ENCODE results near the gene TMEM156. TPM values are rescaled to one million over a fixed set of nuclear protein-coding genes. Genes with fewer than 3 reads are reported as not detected.

Gene TMEM156
- total RNA-seq, 2 donors from 2014 or later = not detected

DNA sequence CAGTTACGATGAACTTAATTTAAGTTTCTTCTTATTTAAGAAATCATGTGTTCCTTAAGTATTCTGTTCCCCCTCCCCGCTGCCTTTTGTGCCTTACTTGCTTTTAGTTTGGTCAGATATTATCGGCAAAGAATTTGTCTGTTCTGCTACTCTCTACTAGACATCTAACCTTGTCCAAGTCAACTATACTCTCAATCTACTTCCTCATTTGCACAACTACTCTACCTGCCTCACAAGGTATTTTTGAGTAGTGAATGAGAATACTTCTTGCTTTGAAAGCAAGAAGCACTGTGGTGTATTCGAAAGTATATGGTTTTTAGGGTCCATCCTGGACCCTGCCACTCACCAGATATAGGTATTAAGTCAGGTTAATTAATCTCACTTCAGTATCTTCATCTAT, 21.8 kb upstream of the TMEM156 start:
- Mint-ChIP-seq H3K4me1 (peaks cover 24% of the 10 kb centered on the region), H3K27me3 (ENCODE audit: insufficient read depth) (no peaks in the 10 kb centered on the region), H3K4me3 (no peak overlapping the region), H3K27ac (no peak overlapping the region), H3K9me3 (no peaks in the 10 kb centered on the region), H3K36me3 (ENCODE audit: low read depth) (no peaks in the 10 kb centered on the region)
- no peak overlapping the region for H3K9ac ChIP-seq (ENCODE audit: extremely low read depth, low read length, poor library complexity, severe bottlenecking)
- H3K36me3 ChIP-seq (ENCODE audit: control insufficient read depth, insufficient read depth, low read length) = no peaks in the 10 kb centered on the region
- DNase-seq = no peak
- no peak overlapping the region for H3K27ac ChIP-seq (ENCODE audit: low read depth, low read length)
- H3K4me1 ChIP-seq (ENCODE audit: control insufficient read depth, insufficient read depth, low read length) = peaks cover 3% of the 10 kb centered on the region
- no peaks in the 10 kb centered on the region for H3K27me3 ChIP-seq (ENCODE audit: control insufficient read depth, insufficient read depth, low read length, poor library complexity, severe bottlenecking)
- H3K9me3 ChIP-seq (ENCODE audit: control insufficient read depth, low read length) = no peaks in the 10 kb centered on the region
- no peak for TF ChIP-seq CTCF (conservative IDR thresholded peaks at IDR 0.05)
- no peak overlapping the region for H3K4me3 ChIP-seq (ENCODE audit: low read length)
- WGBS, 2 experiments (ENCODE audit: insufficient coverage in 1 of 2, insufficient read length in 1 of 2) = 94 to 100% methylated on average over 1 to 4 of the region's 4 CpGs

DNA sequence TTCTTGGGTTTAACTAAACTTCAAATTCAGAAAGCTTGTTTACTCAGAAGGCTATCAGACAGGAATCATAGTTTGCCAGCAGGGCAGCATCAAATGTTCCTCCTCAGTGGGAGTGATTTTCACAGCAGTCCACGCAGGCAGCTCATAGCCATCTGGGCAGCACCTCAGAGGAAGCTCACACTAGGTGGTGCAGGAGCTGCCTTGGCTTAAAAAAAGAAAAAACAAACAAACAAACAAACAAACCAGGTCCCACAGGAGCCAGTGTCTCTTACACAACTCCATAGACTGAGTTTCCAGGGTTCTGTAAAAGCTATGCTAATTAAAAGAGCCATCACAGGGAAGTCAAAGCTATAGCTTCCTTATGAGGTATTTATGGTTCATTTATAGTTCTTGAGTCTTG, 19.3 kb upstream of the TMEM156 start:
- Histone ChIP-seq H3K27me3 (ENCODE audit: control insufficient read depth, insufficient read depth, low read length, poor library complexity, severe bottlenecking) (no peaks in the 10 kb centered on the region), H3K27ac (ENCODE audit: low read depth, low read length) (no peak overlapping the region), H3K9me3 (ENCODE audit: control insufficient read depth, low read length) (no peaks in the 10 kb centered on the region), H3K4me3 (ENCODE audit: low read length) (no peak overlapping the region), H3K9ac (ENCODE audit: extremely low read depth, low read length, poor library complexity, severe bottlenecking) (no peak overlapping the region), H3K4me1 (ENCODE audit: control insufficient read depth, insufficient read depth, low read length) (peaks cover 3% of the 10 kb centered on the region), H3K36me3 (ENCODE audit: control insufficient read depth, insufficient read depth, low read length) (no peaks in the 10 kb centered on the region)
- Mint-ChIP-seq H3K36me3 (ENCODE audit: low read depth) (no peaks in the 10 kb centered on the region), H3K9me3 (no peaks in the 10 kb centered on the region), H3K4me3 (no peak overlapping the region), H3K4me1 (peaks cover 24% of the 10 kb centered on the region), H3K27ac (peak overlapping the region; percentile 8), H3K27me3 (ENCODE audit: insufficient read depth) (no peaks in the 10 kb centered on the region)
- TF ChIP-seq CTCF (conservative IDR thresholded peaks at IDR 0.05) = no peak
- DNase-seq = no peak
- 58% methylated on average over 1 of the region's 1 CpG; no CpG with 5 or more reads in 1 of the 2 experiments for WGBS, 2 experiments (ENCODE audit: insufficient coverage in 1 of 2, insufficient read length in 1 of 2)

GRCh38 chr4:39050590-39050989, 18.4 kb upstream of the TMEM156 start:
- no peaks in the 10 kb centered on the region for H3K36me3 ChIP-seq (ENCODE audit: control insufficient read depth, insufficient read depth, low read length)
- no peaks in the 10 kb centered on the region for H3K9me3 ChIP-seq (ENCODE audit: control insufficient read depth, low read length)
- Mint-ChIP-seq H3K27ac (no peak overlapping the region), H3K9me3 (no peaks in the 10 kb centered on the region), H3K27me3 (ENCODE audit: insufficient read depth) (no peaks in the 10 kb centered on the region), H3K4me1 (peaks cover 30% of the 10 kb centered on the region), H3K36me3 (ENCODE audit: low read depth) (no peaks in the 10 kb centered on the region), H3K4me3 (no peak overlapping the region)
- no peak for TF ChIP-seq CTCF (conservative IDR thresholded peaks at IDR 0.05)
- H3K4me1 ChIP-seq (ENCODE audit: control insufficient read depth, insufficient read depth, low read length) = peaks cover 3% of the 10 kb centered on the region
- H3K27ac ChIP-seq (ENCODE audit: low read depth, low read length) = no peak overlapping the region
- no peak overlapping the region for H3K9ac ChIP-seq (ENCODE audit: extremely low read depth, low read length, poor library complexity, severe bottlenecking)
- no peaks in the 10 kb centered on the region for H3K27me3 ChIP-seq (ENCODE audit: control insufficient read depth, insufficient read depth, low read length, poor library complexity, severe bottlenecking)
- H3K4me3 ChIP-seq (ENCODE audit: low read length) = no peak overlapping the region
- DNase-seq = no peak
- 83 to 93% methylated on average over 2 of the region's 2 CpGs for WGBS, 2 experiments (ENCODE audit: insufficient coverage in 1 of 2, insufficient read length in 1 of 2)

All from endodermal cell (in vitro differentiated cells).